Neural cell (in vitro differentiated cells): ENCODE measurements around the gene ACOT12. TPM values are rescaled to one million over a fixed set of nuclear protein-coding genes. Genes with fewer than 3 reads are reported as not detected.

Experiments
- H2AFZ ChIP-seq: fragments of 200-600, 300-800 bp; sonication (generic), shearing (Covaris generic); 2 replicates; pipeline ENCODE4 v1.6.0; 2014; ENCODE audit warnings: low read depth, mild to moderate bottlenecking, antibody characterized with exemption, low read length, moderate library complexity
- H3F3A ChIP-seq: fragments of 200-600 bp; shearing (Covaris generic); 2 replicates; pipeline ENCODE4 v1.6.1; 2016; ENCODE audit warnings: mild to moderate bottlenecking, moderate library complexity, mixed read lengths, antibody characterized with exemption, low read length; ENCODE audit not compliant: insufficient read depth, poor library complexity, severe bottlenecking
- H3K27ac ChIP-seq: fragments of 200-600, 300-800 bp; sonication (generic), shearing (Covaris generic); 2 replicates; pipeline ENCODE4 v1.5.1; 2014; ENCODE audit warnings: mild to moderate bottlenecking, low read length, moderate library complexity
- H3K27me3 ChIP-seq: fragments of 300-800, 200-600 bp; sonication (generic), shearing (Covaris generic); 2 replicates; pipeline ENCODE4 v1.6.0; 2014; ENCODE audit warnings: mild to moderate bottlenecking, low read depth, low read length, moderate library complexity; ENCODE audit not compliant: insufficient read depth
- H3K36me3 ChIP-seq: fragments of 300-800, 200-600 bp; sonication (generic), shearing (Covaris generic); 2 replicates; pipeline ENCODE4 v1.5.1; 2014; ENCODE audit warnings: mild to moderate bottlenecking, antibody characterized with exemption, low read length, moderate library complexity; ENCODE audit not compliant: insufficient read depth
- H3K4me2 ChIP-seq: fragments of 300-800, 200-600 bp; sonication (generic), shearing (Covaris generic); 2 replicates; pipeline ENCODE4 v1.6.0; 2014; ENCODE audit warnings: mild to moderate bottlenecking, low read length
- H3K4me3 ChIP-seq: fragments of 300-800, 200-600 bp; sonication (generic), shearing (Covaris generic); 2 replicates; pipeline ENCODE4 v1.5.1; 2014; ENCODE audit warnings: mild to moderate bottlenecking, low read length, moderate library complexity
- H3K79me2 ChIP-seq: fragments of 200-600 bp; shearing (Covaris generic); replicated peaks from 2 replicates; pipeline ENCODE4 v1.6.0; 2014; ENCODE audit warnings: mild to moderate bottlenecking, low read length, moderate library complexity; ENCODE audit not compliant: insufficient read depth
- H3K9ac ChIP-seq: fragments of 300-800, 200-600 bp; sonication (generic), shearing (Covaris generic); 2 replicates; pipeline ENCODE4 v1.6.1; 2016; ENCODE audit warnings: mild to moderate bottlenecking, low read length, mixed read lengths
- H3K9me2 ChIP-seq: fragments of 200-600 bp; shearing (Covaris generic); 2 replicates; pipeline ENCODE4 v1.6.1; 2016; ENCODE audit warnings: mild to moderate bottlenecking, low read length, mixed read lengths; ENCODE audit not compliant: insufficient read depth
- H3K9me3 ChIP-seq: fragments of 200-600, 300-800 bp; sonication (generic), shearing (Covaris generic); 2 replicates; pipeline ENCODE4 v1.6.1; 2016; ENCODE audit warnings: mild to moderate bottlenecking, mixed run types, low read length, moderate library complexity, mixed read lengths
- H4K20me1 ChIP-seq: fragments of 200-600 bp; shearing (Covaris generic); 2 replicates; pipeline ENCODE4 v1.6.1; 2016; ENCODE audit warnings: mild to moderate bottlenecking, mixed run types; ENCODE audit not compliant: insufficient read depth
- EP300 ChIP-seq: fragments of 450-650 bp; conservative IDR thresholded peaks from 2 replicates; pipeline ENCODE4 v1.6.1; 2014; ENCODE audit warnings: antibody characterized with exemption, mild to moderate bottlenecking, moderate library complexity; ENCODE audit not compliant: poor library complexity, severe bottlenecking
- EZH2 ChIP-seq: fragments of 200-600, 300-800 bp; shearing (Covaris generic), sonication (generic); IDR thresholded peaks from 2 replicates; pipeline ENCODE4 v1.6.1; 2014; ENCODE audit warnings: antibody characterized with exemption, low read length, borderline replicate concordance, mild to moderate bottlenecking; ENCODE audit not compliant: insufficient read depth, poor library complexity, severe bottlenecking
- MXI1 ChIP-seq: fragments of 450-650 bp; conservative IDR thresholded peaks from 2 replicates; pipeline ENCODE4 v1.6.1; 2014; ENCODE audit warnings: antibody characterized with exemption, mild to moderate bottlenecking; ENCODE audit not compliant: poor library complexity, severe bottlenecking
- POLR2AphosphoS5 ChIP-seq: IDR thresholded peaks from 2 replicates; pipeline ENCODE4 v1.6.1; 2012
- RAD21 ChIP-seq: fragments of 450-650 bp; conservative IDR thresholded peaks from 2 replicates; pipeline ENCODE4 v1.6.1; 2014; ENCODE audit warnings: antibody characterized with exemption, mild to moderate bottlenecking, moderate library complexity
- SMC3 ChIP-seq: fragments of 450-650 bp; conservative IDR thresholded peaks from 2 replicates; pipeline ENCODE4 v1.6.1; 2014; ENCODE audit warnings: antibody characterized with exemption, mild to moderate bottlenecking, moderate library complexity; ENCODE audit not compliant: poor library complexity
- TAF1 ChIP-seq: IDR thresholded peaks from 2 replicates; pipeline ENCODE4 v1.6.1; 2012; ENCODE audit warnings: low read depth
- polyA plus RNA-seq: library from polyadenylated mRNA; depleted of rRNA; stranded (reverse); fragments of >200 nt; gene quantifications from 2 replicates; pipeline ENCODE4 v1.2.3, GENCODE V29; 2014
- TF ChIP-seq, protein P1 (sequence below): IDR thresholded peaks from 2 replicates; pipeline ENCODE4 v1.6.1; 2012; ENCODE audit warnings: borderline replicate concordance
- TF ChIP-seq, protein P2 (sequence below): fragments of 450-650 bp; IDR thresholded peaks from 2 replicates; pipeline ENCODE4 v1.5.1; 2014; ENCODE audit warnings: antibody characterized with exemption, mild to moderate bottlenecking, moderate library complexity; ENCODE audit not compliant: poor library complexity, severe bottlenecking

The ACOT12 gene
- polyA plus RNA-seq, 1 donor from 2014 or later: 1.2 TPM

- Histone ChIP-seq H4K20me1 (no peaks in the 10 kb centered on the region), H3K27ac (no peak overlapping the region), H3K9ac (no peak overlapping the region), H3K9me3 (peaks cover 6% of the 10 kb centered on the region), H3K4me3 (no peak overlapping the region), H3K9me2 (no peaks in the 10 kb centered on the region), H3K36me3 (no peaks in the 10 kb centered on the region), H3K27me3 (no peaks in the 10 kb centered on the region), H3F3A (no peaks in the 10 kb centered on the region), H3K79me2 (peaks cover 6% of the 10 kb centered on the region), H2AFZ (no peak overlapping the region), H3K4me2 (no peak overlapping the region)
- TF ChIP-seq EZH2 (no peak), MXI1 (no peak), SMC3 (no peak), TAF1 (no peak), POLR2AphosphoS5 (no peak), EP300 (no peak), RAD21 (no peak)
- TF ChIP-seq, protein P1, sequence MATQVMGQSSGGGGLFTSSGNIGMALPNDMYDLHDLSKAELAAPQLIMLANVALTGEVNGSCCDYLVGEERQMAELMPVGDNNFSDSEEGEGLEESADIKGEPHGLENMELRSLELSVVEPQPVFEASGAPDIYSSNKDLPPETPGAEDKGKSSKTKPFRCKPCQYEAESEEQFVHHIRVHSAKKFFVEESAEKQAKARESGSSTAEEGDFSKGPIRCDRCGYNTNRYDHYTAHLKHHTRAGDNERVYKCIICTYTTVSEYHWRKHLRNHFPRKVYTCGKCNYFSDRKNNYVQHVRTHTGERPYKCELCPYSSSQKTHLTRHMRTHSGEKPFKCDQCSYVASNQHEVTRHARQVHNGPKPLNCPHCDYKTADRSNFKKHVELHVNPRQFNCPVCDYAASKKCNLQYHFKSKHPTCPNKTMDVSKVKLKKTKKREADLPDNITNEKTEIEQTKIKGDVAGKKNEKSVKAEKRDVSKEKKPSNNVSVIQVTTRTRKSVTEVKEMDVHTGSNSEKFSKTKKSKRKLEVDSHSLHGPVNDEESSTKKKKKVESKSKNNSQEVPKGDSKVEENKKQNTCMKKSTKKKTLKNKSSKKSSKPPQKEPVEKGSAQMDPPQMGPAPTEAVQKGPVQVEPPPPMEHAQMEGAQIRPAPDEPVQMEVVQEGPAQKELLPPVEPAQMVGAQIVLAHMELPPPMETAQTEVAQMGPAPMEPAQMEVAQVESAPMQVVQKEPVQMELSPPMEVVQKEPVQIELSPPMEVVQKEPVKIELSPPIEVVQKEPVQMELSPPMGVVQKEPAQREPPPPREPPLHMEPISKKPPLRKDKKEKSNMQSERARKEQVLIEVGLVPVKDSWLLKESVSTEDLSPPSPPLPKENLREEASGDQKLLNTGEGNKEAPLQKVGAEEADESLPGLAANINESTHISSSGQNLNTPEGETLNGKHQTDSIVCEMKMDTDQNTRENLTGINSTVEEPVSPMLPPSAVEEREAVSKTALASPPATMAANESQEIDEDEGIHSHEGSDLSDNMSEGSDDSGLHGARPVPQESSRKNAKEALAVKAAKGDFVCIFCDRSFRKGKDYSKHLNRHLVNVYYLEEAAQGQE: no peak
- TF ChIP-seq, protein P2, sequence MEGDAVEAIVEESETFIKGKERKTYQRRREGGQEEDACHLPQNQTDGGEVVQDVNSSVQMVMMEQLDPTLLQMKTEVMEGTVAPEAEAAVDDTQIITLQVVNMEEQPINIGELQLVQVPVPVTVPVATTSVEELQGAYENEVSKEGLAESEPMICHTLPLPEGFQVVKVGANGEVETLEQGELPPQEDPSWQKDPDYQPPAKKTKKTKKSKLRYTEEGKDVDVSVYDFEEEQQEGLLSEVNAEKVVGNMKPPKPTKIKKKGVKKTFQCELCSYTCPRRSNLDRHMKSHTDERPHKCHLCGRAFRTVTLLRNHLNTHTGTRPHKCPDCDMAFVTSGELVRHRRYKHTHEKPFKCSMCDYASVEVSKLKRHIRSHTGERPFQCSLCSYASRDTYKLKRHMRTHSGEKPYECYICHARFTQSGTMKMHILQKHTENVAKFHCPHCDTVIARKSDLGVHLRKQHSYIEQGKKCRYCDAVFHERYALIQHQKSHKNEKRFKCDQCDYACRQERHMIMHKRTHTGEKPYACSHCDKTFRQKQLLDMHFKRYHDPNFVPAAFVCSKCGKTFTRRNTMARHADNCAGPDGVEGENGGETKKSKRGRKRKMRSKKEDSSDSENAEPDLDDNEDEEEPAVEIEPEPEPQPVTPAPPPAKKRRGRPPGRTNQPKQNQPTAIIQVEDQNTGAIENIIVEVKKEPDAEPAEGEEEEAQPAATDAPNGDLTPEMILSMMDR: no peak
These were observed 101.8 kb downstream of the ACOT12 start for GRCh38 chr5:81292130-81292529.

GRCh38 chr5:81290146-81290545, 103.8 kb downstream of the ACOT12 start:
- TF ChIP-seq MXI1: no peak
- TF ChIP-seq, protein P1: no peak
- H4K20me1 ChIP-seq: no peaks in the 10 kb centered on the region
- no peak overlapping the region for H2AFZ ChIP-seq
- no peak overlapping the region for H3K9ac ChIP-seq
- H3K27ac ChIP-seq: no peak overlapping the region
- H3F3A ChIP-seq: no peaks in the 10 kb centered on the region
- H3K9me2 ChIP-seq: no peaks in the 10 kb centered on the region
- H3K4me3 ChIP-seq: no peak overlapping the region
- peaks cover 6% of the 10 kb centered on the region for H3K79me2 ChIP-seq
- H3K36me3 ChIP-seq: no peaks in the 10 kb centered on the region
- H3K9me3 ChIP-seq: peaks cover 6% of the 10 kb centered on the region
- no peaks in the 10 kb centered on the region for H3K27me3 ChIP-seq
- H3K4me2 ChIP-seq: no peak overlapping the region
